Hematopoietic multipotent progenitor cell treated with erythropoietin and hydrocortisone succinate and interleukin-3 and kit ligand, for 15 days (in vitro differentiated cells): ENCODE results near the gene ANKRD2.
"Not testable (repeated sequence)": the region's sequence is repeated elsewhere in the genome, so short reads cannot be mapped to it uniquely, and the experiment has no call there.

Experiments
- DNase-seq: peaks from one replicate; pipeline ENCODE4 v3.0.0-alpha.2; 2015; ENCODE audit warnings: low spot score

ANKRD2 gene

GRCh38 chr10:97546456-97547270, 25.9 kb upstream of the ANKRD2 start:
- no peak for DNase-seq

GRCh38 chr10:97547271-97547600, 25.3 kb upstream of the ANKRD2 start:
- no peak for DNase-seq

DNA sequence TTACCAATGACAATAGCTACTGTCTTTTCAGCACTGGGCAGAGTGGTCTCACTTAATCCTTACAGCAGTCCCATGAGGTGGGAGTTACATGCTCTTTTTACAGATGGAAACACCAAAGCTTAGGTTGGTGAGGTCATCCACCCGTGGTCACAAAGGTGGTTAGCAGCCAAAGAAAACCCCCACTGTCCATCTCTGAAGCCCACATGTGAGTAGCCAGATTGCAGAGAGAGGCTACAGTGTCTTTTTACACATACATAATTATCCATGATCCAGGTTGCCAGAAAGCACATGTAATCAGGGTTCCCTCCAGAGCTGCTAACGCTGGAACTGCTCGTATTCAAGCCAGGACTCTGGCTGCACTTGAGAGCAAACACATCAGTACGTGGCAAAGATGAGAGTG, 24.6 kb upstream of the ANKRD2 start:
- no peak for DNase-seq

GRCh38 chr10:97548828-97549455, 23.6 kb upstream of the ANKRD2 start:
- DNase-seq: no peak

- no peak for DNase-seq
Measured at GRCh38 chr10:97549587-97550322, 22.8 kb upstream of the ANKRD2 start.

DNA sequence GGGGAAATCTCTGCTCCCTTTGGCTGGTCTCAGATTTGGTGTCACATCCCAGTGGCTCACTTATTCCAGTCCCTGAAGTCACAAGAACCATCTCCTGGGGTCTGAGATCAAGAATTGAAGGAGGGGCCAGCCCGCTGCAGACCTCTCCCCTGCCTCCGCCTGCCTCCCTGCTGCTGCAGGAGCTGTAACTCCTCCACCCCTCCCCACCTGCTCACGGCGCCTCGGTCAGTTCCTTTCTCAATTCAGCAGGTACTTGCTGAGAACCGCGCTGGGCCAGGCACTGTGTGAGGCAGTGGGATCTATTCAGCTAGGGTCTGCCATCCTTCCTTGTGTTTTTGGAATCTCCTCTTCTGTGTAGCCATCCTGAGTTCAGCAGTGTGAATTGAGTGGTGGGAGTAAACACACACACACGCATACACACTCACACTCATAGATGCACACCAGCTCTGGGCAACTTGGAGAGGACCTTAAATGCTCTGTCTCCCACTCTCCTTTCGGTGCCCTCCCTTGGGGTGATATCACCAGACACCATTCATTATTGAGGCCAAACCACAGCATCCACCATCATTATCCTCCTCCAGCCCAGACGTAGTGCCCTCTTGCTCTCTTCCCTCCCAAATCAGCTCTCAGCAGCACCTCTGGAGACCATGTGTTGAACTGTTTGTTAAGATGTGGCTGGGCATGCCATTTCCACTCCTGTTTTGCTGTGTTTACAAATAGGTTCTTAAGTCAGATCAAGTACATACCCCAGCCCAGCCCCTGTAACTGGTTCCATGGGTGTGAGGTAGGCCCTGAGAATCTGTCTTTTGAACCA, 22.0 kb upstream of the ANKRD2 start:
- DNase-seq: no peak

DNA sequence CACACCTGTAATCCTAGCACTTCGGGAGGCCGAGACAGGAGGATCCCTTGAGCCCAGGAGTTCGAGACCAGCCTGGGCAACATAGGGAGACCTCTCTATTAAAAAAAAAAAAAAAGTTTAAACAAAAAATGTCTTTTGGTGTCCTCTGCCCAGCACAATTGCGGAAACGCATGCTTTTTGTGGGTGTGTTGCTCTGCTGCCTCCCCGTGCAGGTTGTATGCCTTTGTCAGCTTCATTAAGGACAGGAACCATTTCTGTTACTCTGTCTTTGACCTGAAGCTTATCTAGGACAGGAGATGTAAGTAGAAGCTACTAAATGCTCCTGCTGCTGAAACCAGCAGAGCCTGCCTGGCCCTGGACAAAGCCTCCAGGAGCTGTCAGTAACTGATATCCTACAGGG, 21.3 kb upstream of the ANKRD2 start:
- no peak for DNase-seq

- peak; percentile 45 for DNase-seq
Measured at GRCh38 chr10:97553575-97554031, 19.0 kb upstream of the ANKRD2 start.

GRCh38 chr10:97554336-97554735, 18.2 kb upstream of the ANKRD2 start:
- not testable (repeated sequence) for DNase-seq

DNA sequence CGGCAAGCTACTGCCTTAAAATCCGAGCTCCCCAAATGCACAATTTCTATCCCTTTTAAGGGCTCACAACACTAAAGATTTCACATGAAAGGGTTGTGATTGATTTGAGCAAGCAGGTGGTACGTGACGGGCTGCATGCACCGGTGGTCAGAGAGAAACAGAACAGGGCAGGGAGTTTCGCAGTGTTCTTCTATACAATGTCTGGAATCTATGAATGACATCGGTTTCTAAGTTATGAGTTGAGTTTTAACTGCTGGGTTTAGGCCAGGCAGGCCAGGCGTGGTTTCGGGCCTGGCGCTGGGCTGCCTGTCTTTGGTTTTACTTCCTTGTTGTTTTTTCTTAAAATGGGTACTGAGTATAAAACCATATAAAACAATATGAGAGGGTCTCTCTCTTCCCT, 17.0 kb upstream of the ANKRD2 start:
- DNase-seq: not testable (repeated sequence)

DNA sequence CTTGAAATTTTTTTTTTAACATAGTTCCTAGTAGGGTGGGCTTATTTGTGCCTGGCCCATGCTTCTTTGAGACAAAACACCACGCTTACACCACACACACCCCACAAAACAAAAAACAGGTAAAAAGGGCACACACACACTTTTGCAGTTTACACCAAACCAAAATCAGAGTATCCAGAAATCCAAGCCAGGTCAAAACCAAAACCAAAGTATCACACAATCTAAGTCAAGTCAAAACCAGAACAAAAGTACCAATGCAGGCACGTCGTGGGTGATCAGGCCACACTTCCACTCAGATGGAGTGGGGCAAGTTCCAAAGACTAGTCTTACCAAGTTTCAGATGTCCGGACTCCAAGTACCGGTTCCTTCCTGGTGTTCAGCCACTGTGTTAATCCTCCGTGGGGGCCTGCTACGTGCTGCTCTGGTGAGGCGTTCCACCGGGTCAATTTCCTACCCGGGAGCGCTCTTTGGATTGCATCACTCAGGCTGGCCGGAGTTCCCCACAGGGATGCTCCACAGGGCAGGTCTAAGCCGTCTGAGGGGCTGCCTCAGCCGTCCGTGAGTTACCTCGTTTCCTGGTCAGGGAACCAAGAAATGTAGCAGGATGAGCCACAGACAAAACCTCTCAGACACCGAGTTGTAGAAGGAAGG, 11.7 kb upstream of the ANKRD2 start:
- not testable (repeated sequence) for DNase-seq

- not testable (repeated sequence) for DNase-seq
Measured at GRCh38 chr10:97561386-97562077, 11.0 kb upstream of the ANKRD2 start.

- DNase-seq: not testable (repeated sequence)
Measured at GRCh38 chr10:97562329-97562728, 10.2 kb upstream of the ANKRD2 start.

- DNase-seq: no peak
Measured at GRCh38 chr10:97563337-97563736, 9.2 kb upstream of the ANKRD2 start.

GRCh38 chr10:97564776-97565175, 7.8 kb upstream of the ANKRD2 start:
- DNase-seq: no peak

DNA sequence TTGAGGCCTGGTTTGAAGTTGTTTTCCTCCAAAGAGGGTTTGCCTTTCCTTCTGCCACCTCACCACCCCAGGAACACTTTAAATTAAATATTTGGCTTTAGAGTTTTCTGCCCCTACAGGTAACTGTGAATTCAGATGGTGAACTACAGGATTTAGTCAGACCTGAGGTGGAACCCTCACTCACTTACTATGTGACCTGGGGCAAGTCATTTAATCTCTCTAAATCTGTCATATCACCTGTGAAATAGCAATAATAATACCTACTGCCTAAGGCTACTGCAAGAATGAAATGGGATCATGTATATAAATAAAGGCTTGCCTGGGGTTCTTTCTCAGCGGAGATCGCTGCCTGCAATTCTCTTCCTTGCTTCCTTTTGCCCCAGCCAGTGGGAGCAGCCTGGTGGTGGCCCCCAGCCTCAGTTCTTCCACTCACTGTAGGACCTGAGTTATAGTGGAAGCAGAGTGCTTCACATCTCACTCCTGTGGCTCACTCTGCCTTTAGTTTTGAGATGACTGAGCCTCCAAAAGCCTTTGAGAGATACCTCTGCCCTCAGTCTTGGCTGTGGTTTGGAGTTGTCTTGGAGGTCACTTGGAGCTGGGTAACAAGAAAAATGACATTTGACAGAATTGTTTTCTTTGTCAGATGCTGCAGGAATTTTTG, 6.1 kb upstream of the ANKRD2 start:
- DNase-seq: no peak

- DNase-seq: no peak
Measured at GRCh38 chr10:97567891-97568290, 4.7 kb upstream of the ANKRD2 start.

DNA sequence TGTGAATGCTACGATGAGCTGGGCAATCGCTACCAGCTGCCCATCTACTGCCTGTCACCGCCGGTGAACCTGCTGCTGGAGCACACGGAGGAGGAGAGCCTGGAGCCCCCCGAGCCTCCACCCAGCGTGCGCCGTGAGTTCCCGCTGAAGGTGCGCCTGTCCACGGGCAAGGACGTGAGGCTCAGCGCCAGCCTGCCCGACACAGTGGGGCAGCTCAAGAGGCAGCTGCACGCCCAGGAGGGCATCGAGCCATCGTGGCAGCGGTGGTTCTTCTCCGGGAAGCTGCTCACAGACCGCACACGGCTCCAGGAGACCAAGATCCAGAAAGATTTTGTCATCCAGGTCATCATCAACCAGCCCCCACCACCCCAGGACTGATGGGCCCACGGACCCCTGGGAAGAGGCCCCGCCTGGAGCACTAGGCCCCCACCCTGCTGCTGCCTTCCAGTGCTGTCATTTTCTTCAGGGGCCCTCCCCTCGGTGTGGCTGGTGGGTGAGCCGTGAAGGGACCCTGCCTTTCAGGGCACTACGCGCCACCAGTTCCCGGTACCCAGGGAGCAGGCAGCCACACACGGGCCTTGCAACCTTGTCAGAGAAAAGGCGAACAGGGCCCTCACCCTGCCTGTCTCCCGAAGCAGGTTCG, 2.3 kb upstream of the ANKRD2 start:
- DNase-seq: no peak

DNA sequence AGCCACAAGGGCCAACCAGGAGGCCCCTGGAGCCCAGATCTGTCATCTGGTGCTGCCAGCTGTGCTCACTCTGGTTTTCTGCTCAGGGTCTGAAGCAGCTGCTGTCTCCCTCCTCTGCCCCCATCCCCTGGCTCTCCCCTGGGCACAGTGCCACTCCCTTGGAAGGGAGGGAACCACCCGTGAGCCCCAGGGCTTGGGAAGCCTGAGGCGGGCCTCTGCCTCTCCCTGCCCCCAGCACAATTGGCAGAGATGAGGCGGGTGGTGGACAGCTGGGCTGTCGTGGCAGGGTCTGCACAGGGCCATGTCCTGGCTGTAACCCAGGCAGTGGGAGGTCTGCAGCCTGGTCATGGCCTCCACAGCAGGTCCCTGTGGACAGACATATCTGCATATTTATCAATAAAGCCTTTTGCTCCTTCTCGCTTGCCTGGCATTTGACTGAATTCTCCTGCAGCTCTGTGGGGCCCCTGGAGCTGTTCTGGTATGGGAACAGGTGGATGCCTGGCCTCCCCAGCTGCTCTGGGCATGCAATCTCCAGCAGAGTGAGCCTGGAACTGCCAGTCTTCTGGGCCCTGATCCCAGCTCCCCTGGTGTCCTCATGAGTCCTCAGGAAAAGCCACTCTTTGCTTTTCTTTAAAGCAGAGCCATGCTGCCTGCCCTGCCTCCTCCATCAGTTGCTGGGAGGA, 1.6 kb upstream of the ANKRD2 start:
- no peak for DNase-seq
